AG09309 (cell line): ENCODE measurements around the gene ENTPD8.

Experiments used
- DNase-seq: peaks from one replicate; pipeline ENCODE4 v3.0.0-alpha.2; 2010; ENCODE audit warnings: low read depth
- H3K4me3 ChIP-seq: 2 replicates; pipeline ENCODE4 v1.5.1; 2011; ENCODE audit warnings: mild to moderate bottlenecking, low read depth, low read length, moderate library complexity; ENCODE audit not compliant: control insufficient read depth
- CTCF ChIP-seq: IDR thresholded peaks from 2 replicates; pipeline ENCODE4 v1.5.1; 2011; ENCODE audit warnings: mild to moderate bottlenecking, low read depth, low read length, inconsistent platforms; ENCODE audit not compliant: insufficient read depth, control insufficient read depth; ENCODE audit errors: missing control alignments

ENTPD8 gene

GRCh38 chr9:137480686-137481683, 39.8 kb upstream of the ENTPD8 start:
- no peak for DNase-seq
- TF ChIP-seq CTCF: no peak
- H3K4me3 ChIP-seq: no peak overlapping the region

- no peak for DNase-seq
- no peak for TF ChIP-seq CTCF
- H3K4me3 ChIP-seq: no peak overlapping the region
These were observed 38.9 kb upstream of the ENTPD8 start for GRCh38 chr9:137479892-137480685.

- no peak overlapping the region for H3K4me3 ChIP-seq
- DNase-seq: no peak
- no peak for TF ChIP-seq CTCF
These were observed 38.1 kb upstream of the ENTPD8 start for GRCh38 chr9:137478962-137479861.

GRCh38 chr9:137478613-137478961, 37.4 kb upstream of the ENTPD8 start:
- DNase-seq: no peak
- no peak overlapping the region for H3K4me3 ChIP-seq
- TF ChIP-seq CTCF: no peak

GRCh38 chr9:137477778-137478612, 36.8 kb upstream of the ENTPD8 start:
- no peak for TF ChIP-seq CTCF
- DNase-seq: no peak
- H3K4me3 ChIP-seq: no peak overlapping the region
